GM18861 (cell line): ENCODE data around the gene RSPRY1.

Experiments
- ATAC-seq: cut with Tn5 transposase; IDR thresholded peaks from one replicate; pipeline ENCODE4 v1.9.1; 2021; ENCODE audit not compliant: unreplicated experiment

RSPRY1 gene

GRCh38 chr16:57152096-57153093, 33.7 kb upstream of the RSPRY1 start:
- ATAC-seq: no peak

- ATAC-seq: no peak
These were observed 32.3 kb upstream of the RSPRY1 start for GRCh38 chr16:57153841-57154240.

GRCh38 chr16:57155702-57156350, 30.3 kb upstream of the RSPRY1 start:
- no peak for ATAC-seq

DNA sequence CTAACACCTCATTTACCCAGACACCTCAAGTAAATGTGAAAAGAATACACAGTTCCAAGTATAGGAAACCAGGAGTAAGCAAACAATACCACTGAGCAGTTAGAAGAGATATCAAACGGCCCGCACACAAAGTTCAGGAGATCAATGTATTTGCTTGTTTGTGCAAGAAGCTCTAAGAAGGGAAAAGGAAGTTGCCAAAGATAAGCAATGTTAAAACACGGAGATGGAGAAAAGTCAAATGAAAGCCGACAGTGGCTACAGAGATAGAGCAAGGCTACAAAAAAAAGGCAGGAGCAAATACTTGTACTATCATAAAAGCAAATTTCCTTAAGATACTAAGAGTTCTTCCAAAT, 29.8 kb upstream of the RSPRY1 start:
- no peak for ATAC-seq

DNA sequence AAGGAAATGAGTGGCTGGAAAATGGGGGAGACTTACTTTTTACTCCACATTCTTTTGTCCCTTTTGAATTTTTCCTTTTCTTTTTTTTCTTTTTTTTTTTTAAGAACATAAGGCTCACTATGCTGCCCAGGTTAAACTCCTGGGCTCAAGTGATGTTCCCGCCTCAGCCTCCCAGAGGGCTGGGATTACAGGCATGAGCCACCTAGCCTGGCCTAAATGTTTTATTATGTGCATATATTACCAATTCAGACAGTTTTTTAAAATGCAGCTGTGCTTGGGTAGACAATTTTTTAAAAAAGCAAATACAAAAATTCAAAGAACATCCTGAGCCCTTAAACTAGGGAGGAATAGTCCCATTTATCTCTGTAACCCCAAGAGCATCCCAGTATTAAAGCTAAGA, 28.6 kb upstream of the RSPRY1 start:
- ATAC-seq: no peak

- no peak for ATAC-seq
These were observed 26.7 kb upstream of the RSPRY1 start for GRCh38 chr16:57159447-57159846.

- no peak for ATAC-seq
These were observed 22.3 kb upstream of the RSPRY1 start for GRCh38 chr16:57163842-57164241.

- ATAC-seq: no peak
These were observed 20.6 kb upstream of the RSPRY1 start for GRCh38 chr16:57165483-57165882.

DNA sequence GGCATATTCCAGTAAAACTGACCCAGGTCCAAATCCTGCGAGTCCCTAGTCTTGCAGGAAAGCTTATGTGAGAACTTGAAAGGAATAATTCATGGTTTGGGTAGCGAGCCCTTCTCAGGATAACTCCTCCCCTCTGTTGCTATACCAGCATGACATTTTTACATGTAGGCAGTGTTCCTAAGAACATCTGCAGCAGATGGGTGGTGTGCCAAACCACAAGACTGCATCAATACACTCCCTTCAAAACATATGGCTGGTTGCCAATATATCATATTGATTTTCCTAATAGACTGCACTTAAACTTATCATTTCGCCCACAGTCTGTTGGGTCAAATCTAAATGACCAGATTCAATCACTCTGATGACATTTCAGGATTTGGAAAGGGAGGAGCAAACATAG, 20.2 kb upstream of the RSPRY1 start:
- no peak for ATAC-seq

GRCh38 chr16:57166451-57166850, 19.7 kb upstream of the RSPRY1 start:
- no peak for ATAC-seq

- ATAC-seq: no peak
These were observed 19.2 kb upstream of the RSPRY1 start for GRCh38 chr16:57166951-57167350.

DNA sequence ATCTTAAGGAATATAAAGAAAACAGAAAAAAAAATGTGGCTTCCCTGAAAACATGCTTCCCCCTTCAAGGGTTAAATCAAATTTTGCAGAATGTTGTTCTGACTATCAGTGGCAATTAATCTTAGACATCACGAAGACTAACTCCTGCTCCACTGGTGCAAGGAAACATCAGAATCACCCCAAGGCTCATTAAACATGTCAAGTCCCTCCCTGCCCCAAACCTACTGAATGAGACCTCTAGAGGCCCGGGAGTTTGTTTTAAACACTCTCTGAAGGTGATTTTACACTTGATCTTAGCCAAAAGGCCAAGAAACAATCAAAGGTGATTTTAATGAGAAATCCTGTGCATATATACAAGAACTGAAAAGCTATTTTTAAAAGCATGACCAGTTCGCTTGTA, 18.6 kb upstream of the RSPRY1 start:
- no peak for ATAC-seq

DNA sequence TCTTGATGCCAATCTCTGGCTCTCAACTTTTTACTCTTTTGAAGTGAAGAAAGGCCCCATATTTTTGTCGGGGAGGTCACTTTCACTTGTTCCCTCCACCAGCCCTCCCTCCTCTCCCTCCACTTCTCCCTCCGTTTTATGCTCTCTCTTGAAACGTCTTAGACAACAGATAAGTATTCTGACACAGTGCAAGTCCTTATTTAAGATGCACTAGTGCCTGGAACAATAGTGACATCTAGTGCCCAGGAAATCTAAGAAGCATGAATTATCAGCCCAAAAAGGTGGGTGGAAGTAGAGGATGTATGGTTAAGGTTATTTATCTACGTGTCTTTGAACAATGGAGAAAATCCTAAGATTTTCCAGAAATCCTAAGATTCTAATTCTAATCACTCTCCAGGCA, 18.2 kb upstream of the RSPRY1 start:
- no peak for ATAC-seq

DNA sequence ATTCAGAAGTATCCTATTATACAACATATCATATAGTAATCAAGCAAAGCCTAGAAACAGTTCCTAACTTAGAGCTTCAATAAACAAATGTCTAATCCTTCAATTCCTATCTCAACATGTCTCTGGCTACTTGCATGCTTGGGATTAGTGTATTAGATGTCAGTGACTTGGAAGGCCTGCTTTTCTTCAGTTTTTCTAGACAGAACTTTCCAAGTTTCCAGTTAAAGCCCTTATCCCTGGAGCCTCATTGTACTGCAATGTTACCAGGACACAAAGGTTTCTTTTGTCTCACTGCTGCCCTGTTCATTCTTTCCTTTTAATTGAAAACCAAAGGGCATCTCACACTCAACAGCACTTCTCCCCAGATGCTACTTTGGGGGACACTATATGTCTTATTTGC, 16.8 kb upstream of the RSPRY1 start:
- ATAC-seq: no peak

GRCh38 chr16:57172721-57173290, 13.3 kb upstream of the RSPRY1 start:
- ATAC-seq: no peak

- ATAC-seq: no peak
These were observed 10.2 kb upstream of the RSPRY1 start for GRCh38 chr16:57175896-57176295.

DNA sequence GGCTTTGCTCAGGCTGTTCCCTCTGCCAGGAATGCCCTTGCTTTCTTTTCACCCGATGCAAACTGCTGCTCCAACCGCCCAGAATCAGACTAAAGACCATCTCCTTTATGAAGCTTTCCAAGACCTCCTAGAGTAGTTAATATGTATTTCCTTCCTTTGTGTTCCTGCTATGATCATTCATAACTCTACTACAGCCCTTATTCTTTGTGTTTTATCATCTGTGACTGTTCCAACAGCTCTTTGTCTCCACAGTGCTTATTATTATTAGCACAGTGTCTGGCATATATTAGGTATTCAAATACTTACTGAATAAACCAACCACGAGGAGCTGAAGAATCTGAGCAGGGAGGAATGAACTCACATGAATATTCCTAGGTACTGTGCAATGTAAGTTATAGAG, 7.9 kb upstream of the RSPRY1 start:
- no peak for ATAC-seq

- ATAC-seq: no peak
These were observed 7.3 kb upstream of the RSPRY1 start for GRCh38 chr16:57178793-57179212.

DNA sequence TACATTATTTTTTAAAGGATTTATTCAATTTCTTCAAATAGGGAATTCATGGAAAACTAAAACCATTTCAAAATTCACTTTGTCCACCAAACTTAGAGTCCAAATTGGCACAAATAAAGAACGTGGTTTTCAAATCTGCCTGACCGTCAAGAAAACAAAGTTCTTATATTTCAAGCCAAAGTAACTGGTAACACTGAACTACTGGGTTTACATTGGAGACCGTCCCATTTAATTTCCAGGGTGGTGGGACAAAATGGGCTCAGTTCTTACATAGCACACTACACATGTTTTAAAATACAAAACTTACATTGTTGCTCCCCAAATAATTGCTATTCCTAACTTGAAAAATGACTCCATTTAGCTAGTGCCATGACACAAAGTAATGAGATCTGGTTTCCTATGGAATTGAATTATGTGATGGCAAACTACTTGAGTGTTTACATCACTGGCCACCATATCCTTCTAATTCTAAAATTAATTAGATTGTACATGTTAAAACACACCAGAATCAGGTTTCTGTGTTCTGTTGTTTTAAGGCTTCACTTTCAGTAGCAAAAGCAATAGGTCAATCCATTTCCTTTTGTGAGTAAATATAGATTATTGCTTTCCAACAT, 6.8 kb upstream of the RSPRY1 start:
- ATAC-seq: no peak

DNA sequence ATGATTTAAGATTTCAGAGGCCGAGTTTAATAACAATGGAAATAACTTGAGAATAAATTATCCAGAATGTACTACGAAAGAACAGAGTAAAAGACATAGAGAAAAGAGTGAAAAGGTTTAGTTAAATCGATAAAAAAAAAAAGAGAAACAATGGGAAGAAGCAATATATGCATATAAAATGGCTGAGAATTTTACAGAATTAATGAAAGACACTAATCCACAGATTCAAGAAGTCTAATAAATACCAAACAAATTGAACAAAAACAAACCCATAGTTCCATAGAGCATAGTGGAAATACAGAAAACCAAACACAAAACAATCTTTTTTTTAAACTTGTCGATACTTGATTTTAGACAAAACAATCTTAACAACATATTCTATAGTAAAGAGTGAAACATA, 2.0 kb upstream of the RSPRY1 start:
- no peak for ATAC-seq

GRCh38 chr16:57184887-57185445, 1.2 kb upstream of the RSPRY1 start:
- ATAC-seq: no peak
